NCI-H460 (cell line): Measurements from ENCODE around the gene RSBN1L. TPM values are rescaled to one million over a fixed set of nuclear protein-coding genes. Genes with fewer than 3 reads are reported as not detected.

Experiments used
- DNase-seq: peaks from one replicate; pipeline ENCODE4 v3.0.0-alpha.2; 2016; ENCODE audit warnings: low read depth; ENCODE audit errors: extremely low read depth
- total RNA-seq: library from RNA; depleted of rRNA; stranded (reverse); fragments of >200 nt; shearing (Covaris generic); gene quantifications from 2 replicates; pipeline ENCODE4 v1.2.3, GENCODE V29; 2014

Gene RSBN1L
- total RNA-seq, 1 experiment from 2014 or later = 12.7 TPM

- DNase-seq = peak; percentile 12
Measured at GRCh38 chr7:77799078-77799964, 103.1 kb downstream of the RSBN1L start.

- DNase-seq = no peak
Measured at GRCh38 chr7:77800158-77800557, 103.9 kb downstream of the RSBN1L start.

GRCh38 chr7:77800730-77801129 is 104.5 kb downstream of the RSBN1L start:
- DNase-seq = no peak

- DNase-seq = no peak
Measured at GRCh38 chr7:77802557-77803405, 106.5 kb downstream of the RSBN1L start.

- DNase-seq = no peak
Measured at GRCh38 chr7:77806425-77806824, 110.2 kb downstream of the RSBN1L start.

- no peak for DNase-seq
Measured at GRCh38 chr7:77808517-77808916, 112.3 kb downstream of the RSBN1L start.

- no peak for DNase-seq
Measured at GRCh38 chr7:77811516-77812289, 115.4 kb downstream of the RSBN1L start.

GRCh38 chr7:77812290-77812685 is 116.0 kb downstream of the RSBN1L start:
- DNase-seq = no peak

- no peak for DNase-seq
Measured at GRCh38 chr7:77813180-77813579, 116.9 kb downstream of the RSBN1L start.

- no peak for DNase-seq
Measured at GRCh38 chr7:77819021-77819420, 122.8 kb downstream of the RSBN1L start.

GRCh38 chr7:77820967-77821366 is 124.7 kb downstream of the RSBN1L start:
- DNase-seq = no peak

- no peak for DNase-seq
Measured at GRCh38 chr7:77822269-77822668, 126.0 kb downstream of the RSBN1L start.

- no peak for DNase-seq
Measured at GRCh38 chr7:77823787-77824186, 127.5 kb downstream of the RSBN1L start.

GRCh38 chr7:77824636-77825035 is 128.4 kb downstream of the RSBN1L start:
- DNase-seq = no peak

GRCh38 chr7:77825131-77825530 is 128.9 kb downstream of the RSBN1L start:
- DNase-seq = no peak

- DNase-seq = no peak
Measured at GRCh38 chr7:77826300-77826699, 130.0 kb downstream of the RSBN1L start.

GRCh38 chr7:77827999-77828398 is 131.7 kb downstream of the RSBN1L start:
- no peak for DNase-seq

- DNase-seq = no peak
Measured at GRCh38 chr7:77830649-77831355, 134.5 kb downstream of the RSBN1L start.

GRCh38 chr7:77831481-77831880 is 135.2 kb downstream of the RSBN1L start:
- no peak for DNase-seq

GRCh38 chr7:77831953-77832352 is 135.7 kb downstream of the RSBN1L start:
- no peak for DNase-seq
